H1 (cell line): Measurements from ENCODE around the gene NR0B1. TPM values are rescaled to one million over a fixed set of nuclear protein-coding genes. Genes with fewer than 3 reads are reported as not detected.

ENCODE experiments used
- CBX8 ChIP-seq: fragments of 300-800, 300-1000 bp; sonication (generic); IDR thresholded peaks from 2 replicates; pipeline ENCODE4 v1.7.1; 2016; ENCODE audit warnings: low read depth, low read length, borderline replicate concordance
- CTBP2 ChIP-seq: IDR thresholded peaks from 2 replicates; pipeline ENCODE4 v1.7.0; 2011; ENCODE audit warnings: borderline replicate concordance, mild to moderate bottlenecking, moderate library complexity, mixed read lengths, low read length; ENCODE audit not compliant: insufficient read depth, insufficient read length
- EP300 ChIP-seq, 2 experiments: IDR thresholded peaks; 1 replicate in 1 of 2; 2 replicates in 1 of 2; pipeline ENCODE4 v1.6.1; 2011 to 2012; ENCODE audit warnings: low read depth in 2 of 2, low read length in 2 of 2, mild to moderate bottlenecking in 2 of 2, borderline replicate concordance in 1 of 2, inconsistent platforms in 1 of 2, moderate library complexity in 1 of 2
- GTF2F1 ChIP-seq: IDR thresholded peaks from 2 replicates; pipeline ENCODE4 v1.6.1; 2012; ENCODE audit warnings: low read depth, low read length, improper control_type of control experiment, borderline replicate concordance
- JUND ChIP-seq: IDR thresholded peaks from 2 replicates; pipeline ENCODE4 v1.6.1; 2011; ENCODE audit warnings: mild to moderate bottlenecking, improper control_type of control experiment, low read length
- polyA plus RNA-seq, 7 experiments: library from polyadenylated mRNA; depleted of rRNA in 3 of 7; stranded (reverse) in 5 of 7; unstranded in 2 of 7; fragments of >200 nt in 5 of 7; fragments of 200-250 nt in 2 of 7; gene quantifications; 1 replicate in 5 of 7; 2 replicates in 1 of 7; 4 replicates in 1 of 7; pipeline versions ENCODE4 v1.2.1 to v1.2.3, GENCODE V29; 2011 to 2013; ENCODE audit warnings: missing spikeins in 2 of 7, mixed read lengths in 2 of 7
- total RNA-seq: library from RNA; stranded (reverse); fragmentation: NEBNext Ultra II Directional; extraction: Animal tissue kit (Norgen Biotek cat#: 25700); gene quantifications from 2 replicates; pipeline ENCODE4 v1.2.1, GENCODE V29; 2021

NR0B1 gene
- total and polyA plus RNA-seq, 2 of the 8 experiments (the other 6 are each of a cell fraction or from before 2014, with no cell fraction given), result 0.24 to 0.26 TPM

DNA sequence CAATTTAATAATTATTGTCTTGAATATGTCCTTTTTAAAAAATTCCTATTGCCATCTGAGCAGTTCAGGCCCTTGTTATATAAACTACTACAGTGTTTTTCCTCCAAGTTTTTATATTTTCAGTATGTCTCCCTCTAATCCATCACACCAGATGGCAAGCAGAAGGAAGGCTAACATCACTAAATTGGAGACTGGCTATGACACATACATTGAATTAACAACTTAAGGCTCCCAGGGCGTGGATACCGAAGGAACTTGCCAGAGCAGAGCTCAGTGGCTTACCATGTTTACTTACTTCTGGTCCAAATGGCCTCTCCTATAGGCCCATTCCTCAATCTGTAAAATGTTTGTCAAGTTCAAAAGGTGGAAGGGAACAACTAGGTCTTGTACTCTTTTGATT is 49.3 kb downstream of the NR0B1 start (continued):
- TF ChIP-seq JUND (no peak), EP300 (IDR thresholded peaks at IDR 0.05; ENCODE audit: borderline replicate concordance in 1 of 2, low read depth in 2 of 2, low read length in 2 of 2) (no peak), CBX8 (no peak), GTF2F1 (no peak), CTBP2 (no peak)

Other genes starting within 250 kb of the NR0B1 start
- not detected in 2 replicates for gene MAGEB2, start 93.8 kb downstream of the NR0B1 start, total RNA-seq
- not detected in 2 replicates for gene MAGEB2, start 93.8 kb downstream of the NR0B1 start, polyA plus RNA-seq (2011; rRNA removed)
- gene MAGEB3, start 78.7 kb downstream of the NR0B1 start, total RNA-seq, result not detected in 2 replicates
- gene MAGEB3, start 78.7 kb downstream of the NR0B1 start, polyA plus RNA-seq (2011; rRNA removed), result 0.03 TPM in 1 of 2 replicates, not detected in the other
- gene MAGEB4, start 67.4 kb downstream of the NR0B1 start, total RNA-seq, result not detected in 2 replicates
- not detected in 2 replicates for gene MAGEB4, start 67.4 kb downstream of the NR0B1 start, polyA plus RNA-seq (2011; rRNA removed)
- gene MAGEB1, start 62.2 kb downstream of the NR0B1 start, total RNA-seq, result not detected in 2 replicates
- 0.05 and 0.08 TPM in 2 replicates for gene MAGEB1, start 62.2 kb downstream of the NR0B1 start, polyA plus RNA-seq (2011; rRNA removed)